ENCODE data around the gene KIAA1671.

The KIAA1671 gene

DNA sequence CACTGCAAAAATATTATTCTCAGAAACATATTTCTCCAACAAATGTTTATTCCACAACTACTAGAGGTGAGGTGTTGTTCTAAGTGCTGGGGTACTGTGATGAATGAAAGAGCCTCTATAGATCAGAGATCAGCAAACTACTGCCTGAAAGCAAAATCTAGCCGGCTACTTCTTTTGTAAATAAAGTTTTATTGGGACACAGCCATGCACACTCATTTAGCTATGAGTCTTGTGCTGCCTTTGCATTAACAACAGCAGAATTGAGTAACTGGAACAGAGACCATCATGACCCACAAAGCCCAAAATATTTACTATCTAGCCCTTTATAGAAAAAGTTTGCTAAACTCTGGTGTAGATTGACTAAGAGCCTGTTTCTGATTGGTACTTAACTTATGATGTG, 210.0 kb downstream of the KIAA1671 start:
- TF ChIP-seq CTCF (IDR thresholded peaks at IDR 0.05; ENCODE audit: low read length) (no peak), EZH2 (IDR thresholded peaks at IDR 0.05; ENCODE audit: borderline replicate concordance, low read length) (no peak)
- no peaks in the 10 kb centered on the region for H3K9me3 ChIP-seq (ENCODE audit: low read length)
- no peaks in the 10 kb centered on the region for H3F3A ChIP-seq (ENCODE audit: insufficient read depth, low read length)
- no peak overlapping the region for H3K4me2 ChIP-seq (ENCODE audit: low read length)
- H3K4me1 ChIP-seq (ENCODE audit: insufficient read depth, low read length, severe bottlenecking): no peaks in the 10 kb centered on the region
- H3K36me3 ChIP-seq (ENCODE audit: insufficient read depth, low read length): no peaks in the 10 kb centered on the region
- no peaks in the 10 kb centered on the region for H3K9me2 ChIP-seq (ENCODE audit: low read depth, low read length)
- H3K4me3 ChIP-seq (ENCODE audit: low read depth, low read length, poor library complexity, severe bottlenecking): no peak overlapping the region
- H3K79me2 ChIP-seq (ENCODE audit: insufficient read depth, low read length): no peaks in the 10 kb centered on the region
- H4K20me1 ChIP-seq (ENCODE audit: insufficient read depth, low read length): no peaks in the 10 kb centered on the region
- H3K27ac ChIP-seq (ENCODE audit: low read depth, low read length, poor library complexity, severe bottlenecking): no peak overlapping the region
- peaks cover 5% of the 10 kb centered on the region; the same call in 1 of the 2 replicates for H3K27me3 ChIP-seq (ENCODE audit: insufficient read depth, low read length)
- H3K9ac ChIP-seq (ENCODE audit: low read length): no peak overlapping the region
- no peak overlapping the region for H2AFZ ChIP-seq (ENCODE audit: low read length)

GRCh38 chr22:25165785-25166184, 213.3 kb downstream of the KIAA1671 start:
- no peak overlapping the region for H2AFZ ChIP-seq (ENCODE audit: low read length)
- no peaks in the 10 kb centered on the region for H3K36me3 ChIP-seq (ENCODE audit: insufficient read depth, low read length)
- no peaks in the 10 kb centered on the region for H4K20me1 ChIP-seq (ENCODE audit: insufficient read depth, low read length)
- H3K79me2 ChIP-seq (ENCODE audit: insufficient read depth, low read length): no peaks in the 10 kb centered on the region
- no peaks in the 10 kb centered on the region for H3F3A ChIP-seq (ENCODE audit: insufficient read depth, low read length)
- no peaks in the 10 kb centered on the region for H3K9me2 ChIP-seq (ENCODE audit: low read depth, low read length)
- H3K4me1 ChIP-seq (ENCODE audit: insufficient read depth, low read length, severe bottlenecking): no peaks in the 10 kb centered on the region
- H3K9me3 ChIP-seq (ENCODE audit: low read length): no peaks in the 10 kb centered on the region
- no peaks in the 10 kb centered on the region; the same call in 1 of the 2 replicates for H3K27me3 ChIP-seq (ENCODE audit: insufficient read depth, low read length)
- no peak overlapping the region for H3K4me2 ChIP-seq (ENCODE audit: low read length)
- TF ChIP-seq EZH2 (IDR thresholded peaks at IDR 0.05; ENCODE audit: borderline replicate concordance, low read length) (no peak), CTCF (IDR thresholded peaks at IDR 0.05; ENCODE audit: low read length) (no peak)
- no peak overlapping the region for H3K9ac ChIP-seq (ENCODE audit: low read length)
- H3K27ac ChIP-seq (ENCODE audit: low read depth, low read length, poor library complexity, severe bottlenecking): no peak overlapping the region
- H3K4me3 ChIP-seq (ENCODE audit: low read depth, low read length, poor library complexity, severe bottlenecking): no peak overlapping the region

DNA sequence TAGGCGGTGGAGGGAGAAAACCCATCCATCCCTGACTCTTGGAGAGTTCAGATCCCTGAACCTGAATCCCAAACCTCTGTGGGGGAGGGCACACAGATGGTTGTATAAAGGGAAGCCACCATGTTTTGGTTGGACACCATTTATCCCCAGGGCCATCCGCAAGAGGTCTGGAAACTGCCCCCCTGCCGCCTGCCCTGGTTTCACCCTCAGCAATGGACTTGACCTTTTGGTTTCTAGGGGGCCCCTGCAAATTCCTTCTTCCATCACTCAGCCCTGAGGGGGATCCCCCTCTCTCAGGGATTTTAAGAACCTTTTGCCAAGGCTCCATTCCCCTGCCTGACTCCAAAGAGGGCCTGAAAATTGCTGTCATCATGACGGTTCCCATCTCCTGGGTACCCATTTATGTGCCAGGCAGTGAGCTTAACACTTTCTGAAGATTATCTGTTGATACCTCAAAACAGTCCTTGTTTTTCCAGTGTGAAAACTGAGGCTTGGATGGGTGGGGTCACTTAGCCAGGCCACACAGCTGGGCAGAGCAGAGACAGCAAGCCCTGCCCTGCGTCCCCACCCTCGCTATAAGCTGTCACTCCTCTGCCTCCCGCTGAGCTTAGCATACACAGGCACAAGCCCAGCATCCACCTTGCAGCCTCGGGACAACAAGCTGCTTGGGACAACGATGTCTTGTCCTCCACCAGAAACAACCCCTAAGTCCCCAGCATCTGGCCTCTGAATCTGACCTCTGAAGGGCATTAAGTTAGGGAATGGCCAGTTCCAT, 213.9 kb downstream of the KIAA1671 start:
- no peaks in the 10 kb centered on the region for H3K79me2 ChIP-seq (ENCODE audit: insufficient read depth, low read length)
- H3K4me1 ChIP-seq (ENCODE audit: insufficient read depth, low read length, severe bottlenecking): no peaks in the 10 kb centered on the region
- H3K9ac ChIP-seq (ENCODE audit: low read length): no peak overlapping the region
- H2AFZ ChIP-seq (ENCODE audit: low read length): no peak overlapping the region
- no peaks in the 10 kb centered on the region for H3K9me2 ChIP-seq (ENCODE audit: low read depth, low read length)
- H3K9me3 ChIP-seq (ENCODE audit: low read length): no peaks in the 10 kb centered on the region
- H3K27me3 ChIP-seq (ENCODE audit: insufficient read depth, low read length): no peaks in the 10 kb centered on the region; the same call in 1 of the 2 replicates
- no peaks in the 10 kb centered on the region for H3K36me3 ChIP-seq (ENCODE audit: insufficient read depth, low read length)
- no peak overlapping the region for H3K4me2 ChIP-seq (ENCODE audit: low read length)
- no peak overlapping the region for H3K4me3 ChIP-seq (ENCODE audit: low read depth, low read length, poor library complexity, severe bottlenecking)
- H4K20me1 ChIP-seq (ENCODE audit: insufficient read depth, low read length): no peaks in the 10 kb centered on the region
- no peak for TF ChIP-seq EZH2 (IDR thresholded peaks at IDR 0.05; ENCODE audit: borderline replicate concordance, low read length)
- no peaks in the 10 kb centered on the region for H3F3A ChIP-seq (ENCODE audit: insufficient read depth, low read length)
- no peak overlapping the region for H3K27ac ChIP-seq (ENCODE audit: low read depth, low read length, poor library complexity, severe bottlenecking)

- Histone ChIP-seq H3K79me2 (ENCODE audit: insufficient read depth, low read length) (no peaks in the 10 kb centered on the region), H3K4me2 (ENCODE audit: low read length) (no peak overlapping the region), H3K4me1 (ENCODE audit: insufficient read depth, low read length, severe bottlenecking) (no peaks in the 10 kb centered on the region), H3K9me2 (ENCODE audit: low read depth, low read length) (no peaks in the 10 kb centered on the region), H3K27me3 (ENCODE audit: insufficient read depth, low read length) (no peaks in the 10 kb centered on the region; the same call in 1 of the 2 replicates), H3K27ac (ENCODE audit: low read depth, low read length, poor library complexity, severe bottlenecking) (no peak overlapping the region), H3K9me3 (ENCODE audit: low read length) (no peaks in the 10 kb centered on the region), H3K9ac (ENCODE audit: low read length) (no peak overlapping the region), H3K36me3 (ENCODE audit: insufficient read depth, low read length) (no peaks in the 10 kb centered on the region), H2AFZ (ENCODE audit: low read length) (no peak overlapping the region), H3F3A (ENCODE audit: insufficient read depth, low read length) (no peaks in the 10 kb centered on the region), H4K20me1 (ENCODE audit: insufficient read depth, low read length) (no peaks in the 10 kb centered on the region), H3K4me3 (ENCODE audit: low read depth, low read length, poor library complexity, severe bottlenecking) (no peak overlapping the region)
- no peak for TF ChIP-seq CTCF (IDR thresholded peaks at IDR 0.05; ENCODE audit: low read length)
- no peak for TF ChIP-seq EZH2 (IDR thresholded peaks at IDR 0.05; ENCODE audit: borderline replicate concordance, low read length)
These were observed 214.6 kb downstream of the KIAA1671 start for GRCh38 chr22:25167082-25167481.
